ENCODE results near the gene GPR107.

DNA sequence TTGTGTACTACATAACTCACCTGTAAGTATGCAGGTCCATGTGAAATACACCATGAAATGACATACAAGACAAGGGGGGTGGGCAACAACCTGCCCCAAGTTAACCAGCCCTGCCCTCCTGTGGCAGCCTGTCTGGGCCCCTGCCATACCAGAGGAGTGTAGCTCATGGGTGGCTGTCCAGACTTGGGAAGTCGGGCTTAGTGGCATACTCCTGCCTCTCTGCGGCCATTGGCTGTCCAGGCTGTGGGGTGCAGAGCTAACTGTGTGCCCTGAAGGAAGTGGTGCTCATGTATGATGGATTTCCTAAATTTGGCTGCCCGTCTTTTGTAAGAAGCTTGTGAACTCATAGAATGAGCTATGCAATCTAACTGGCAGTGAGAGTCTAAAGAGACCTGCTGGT, 47.0 kb downstream of the GPR107 start:
- no peak for TF ChIP-seq POLR2AphosphoS5 (IDR thresholded peaks at IDR 0.05; ENCODE audit: borderline replicate concordance, low read depth, low read length)
- no peak for TF ChIP-seq EZH2 (IDR thresholded peaks at IDR 0.05)
- no peak for TF ChIP-seq FOXP2 (optimal IDR thresholded peaks at IDR 0.05; ENCODE audit: control extremely low read depth, extremely low read length, insufficient read depth)
